Heart left ventricle (tissue), 13 donors: Measurements from ENCODE around the gene CDC26.

Experiments used
- POLR2A ChIP-seq, 2 donors: fragments of 450-650 bp; IDR thresholded peaks; one replicate each; pipeline ENCODE4 v1.6.1; 2017; ENCODE audit warnings: antibody characterized with exemption in 2 of 2, mild to moderate bottlenecking in 2 of 2, moderate library complexity in 2 of 2
- TF ChIP-seq, protein P1 (sequence below), 12 donors: fragments of 200-600 bp; sonication (generic) in 4 of 12; IDR thresholded peaks; one replicate each; pipeline versions ENCODE4 v1.5.0 to v1.8.0; 2018 to 2022; ENCODE audit warnings: antibody characterized with exemption in 12 of 12, mild to moderate bottlenecking in 5 of 12
- donor health status: ischemic (EF 13 %, LVEDD 7.1; RV severe dilation, severe dysfunction).
- donor health status: DM: no; HTN: yes; CAD: no.
- donor health status: DM: no; HTN: no; CAD: no.
- donor health status: ischemic (EF 25% LVEDD 6.9; RV normal size, moderate dysfunction).
- donor health status: ischemic (EF 25% LVEDD 5.7; RV mildly dilated, moderate dysfunction).
- donor health status: ischemic (EF 35%, LVEDD 5.7; RV mildly dilated, moderate dysfunction).
- donor health status: nonischemic (EF 11% LVEDD 7.7; RV severe dilation, severe dysfunction).
- donor health status: DM: yes; HTN: yes; CAD: no.
- donor health status: PGD.
- donor health status: ischemic (EF 29% LVEDD 5.4; RV normal size, mild dysfunction).
- donor health status: nonischemic (EF 23%, LVEDD 6.1; RV moderate dilation, normal function).

DNA sequence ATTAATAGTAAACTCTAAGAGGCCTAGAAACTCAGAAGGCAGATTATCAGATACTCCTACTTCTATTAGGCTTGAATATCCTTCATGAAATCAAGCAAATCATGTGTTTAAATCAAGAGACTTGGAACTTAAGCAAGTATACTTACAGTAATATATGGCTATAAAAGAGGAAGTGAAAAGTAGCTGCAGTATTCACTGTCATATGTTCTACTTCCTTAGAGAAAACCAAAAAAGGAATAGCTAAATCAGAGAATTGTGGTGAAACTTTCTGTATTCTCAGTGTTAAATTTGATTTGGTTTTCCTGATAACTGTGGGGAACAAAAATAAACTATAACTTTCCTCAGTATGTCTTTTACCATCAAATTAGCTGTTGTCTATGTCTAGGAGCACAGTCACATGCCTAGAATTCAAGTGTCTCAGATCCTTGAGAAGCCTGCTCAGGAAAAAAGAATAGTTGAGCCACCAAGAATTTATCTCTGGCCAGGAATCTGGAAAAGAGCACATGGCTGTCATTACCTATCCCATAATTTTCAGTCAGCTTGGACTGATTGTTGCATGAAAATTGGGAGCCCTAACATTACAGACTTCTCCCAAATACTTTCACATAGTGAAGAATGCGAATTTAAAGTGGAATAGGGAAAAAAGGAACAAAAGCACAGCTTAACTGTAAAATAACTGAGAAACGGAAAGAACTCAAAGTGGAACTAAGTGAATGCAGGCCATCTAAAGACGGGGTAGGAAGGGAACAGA is 56.0 kb downstream of the CDC26 start:
- TF ChIP-seq, protein P1, sequence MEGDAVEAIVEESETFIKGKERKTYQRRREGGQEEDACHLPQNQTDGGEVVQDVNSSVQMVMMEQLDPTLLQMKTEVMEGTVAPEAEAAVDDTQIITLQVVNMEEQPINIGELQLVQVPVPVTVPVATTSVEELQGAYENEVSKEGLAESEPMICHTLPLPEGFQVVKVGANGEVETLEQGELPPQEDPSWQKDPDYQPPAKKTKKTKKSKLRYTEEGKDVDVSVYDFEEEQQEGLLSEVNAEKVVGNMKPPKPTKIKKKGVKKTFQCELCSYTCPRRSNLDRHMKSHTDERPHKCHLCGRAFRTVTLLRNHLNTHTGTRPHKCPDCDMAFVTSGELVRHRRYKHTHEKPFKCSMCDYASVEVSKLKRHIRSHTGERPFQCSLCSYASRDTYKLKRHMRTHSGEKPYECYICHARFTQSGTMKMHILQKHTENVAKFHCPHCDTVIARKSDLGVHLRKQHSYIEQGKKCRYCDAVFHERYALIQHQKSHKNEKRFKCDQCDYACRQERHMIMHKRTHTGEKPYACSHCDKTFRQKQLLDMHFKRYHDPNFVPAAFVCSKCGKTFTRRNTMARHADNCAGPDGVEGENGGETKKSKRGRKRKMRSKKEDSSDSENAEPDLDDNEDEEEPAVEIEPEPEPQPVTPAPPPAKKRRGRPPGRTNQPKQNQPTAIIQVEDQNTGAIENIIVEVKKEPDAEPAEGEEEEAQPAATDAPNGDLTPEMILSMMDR (IDR thresholded peaks at IDR 0.05) = no peak
- no peak for TF ChIP-seq POLR2A (IDR thresholded peaks at IDR 0.05)
